DND-41 (cell line): ENCODE data around the gene COG5.

Experiments
- ATAC-seq: fragments of 200-7000 bp; cut with Tn5 transposase; 3 replicates; pipeline ENCODE4 v1.9.1; 2021; ENCODE audit warnings: low read depth; ENCODE audit not compliant: insufficient read depth
- DNase-seq: peaks from one replicate; pipeline ENCODE4 v3.0.0-alpha.2; 2020
- H2AFZ ChIP-seq: 2 replicates; pipeline ENCODE4 v1.6.0; 2012; ENCODE audit warnings: low read depth, low read length
- H3K27ac ChIP-seq: 2 replicates; pipeline ENCODE4 v1.5.1; 2012; ENCODE audit warnings: low read length, inconsistent platforms
- H3K27me3 ChIP-seq: fragments of 200-600 bp; sonication (generic); 2 replicates; pipeline ENCODE4 v1.6.0; 2012; ENCODE audit warnings: low read length, mild to moderate bottlenecking, inconsistent platforms; ENCODE audit not compliant: insufficient read depth, poor library complexity
- H3K36me3 ChIP-seq: 2 replicates; pipeline ENCODE4 v1.5.1; 2012; ENCODE audit warnings: low read length, inconsistent platforms; ENCODE audit not compliant: insufficient read depth
- H3K4me1 ChIP-seq: 2 replicates; pipeline ENCODE4 v1.5.1; 2012; ENCODE audit warnings: mild to moderate bottlenecking, low read length; ENCODE audit not compliant: insufficient read depth
- H3K4me2 ChIP-seq: 2 replicates; pipeline ENCODE4 v1.6.0; 2012; ENCODE audit warnings: mild to moderate bottlenecking, moderate library complexity, low read length, inconsistent platforms; ENCODE audit not compliant: insufficient read depth
- H3K4me3 ChIP-seq, 2 experiments: fragments of 200-600 bp in 1 of 2; shearing (Covaris generic) in 1 of 2; 2 replicates each; pipeline ENCODE4 v1.5.1; 2012 to 2016; ENCODE audit warnings: inconsistent platforms in 2 of 2, low read length in 2 of 2, mild to moderate bottlenecking in 2 of 2, low read depth in 1 of 2, moderate library complexity in 1 of 2
- H3K79me2 ChIP-seq: 2 replicates; pipeline ENCODE4 v1.6.0; 2012; ENCODE audit warnings: low read length, inconsistent platforms; ENCODE audit not compliant: insufficient read depth
- H3K9ac ChIP-seq: 2 replicates; pipeline ENCODE4 v1.6.0; 2012; ENCODE audit warnings: low read depth, mild to moderate bottlenecking, inconsistent platforms, low read length, moderate library complexity
- H3K9me3 ChIP-seq: 2 replicates; pipeline ENCODE4 v1.5.1; 2012; ENCODE audit warnings: low read length, moderate library complexity, mild to moderate bottlenecking, inconsistent platforms; ENCODE audit not compliant: insufficient read depth, severe bottlenecking
- H4K20me1 ChIP-seq: 2 replicates; pipeline ENCODE4 v1.6.0; 2012; ENCODE audit warnings: low read length; ENCODE audit not compliant: insufficient read depth
- EZH2 ChIP-seq: IDR thresholded peaks from 3 replicates; pipeline ENCODE4 v1.6.1; 2012; ENCODE audit warnings: borderline replicate concordance, low read depth, mild to moderate bottlenecking, moderate library complexity, low read length, inconsistent platforms; ENCODE audit not compliant: severe bottlenecking
- TF ChIP-seq, protein P1 (sequence below): IDR thresholded peaks from 2 replicates; pipeline ENCODE4 v1.5.1; 2012; ENCODE audit warnings: borderline replicate concordance, low read length, moderate library complexity, mild to moderate bottlenecking; ENCODE audit not compliant: poor library complexity, severe bottlenecking; ENCODE audit errors: extremely low read depth

The COG5 gene

DNA sequence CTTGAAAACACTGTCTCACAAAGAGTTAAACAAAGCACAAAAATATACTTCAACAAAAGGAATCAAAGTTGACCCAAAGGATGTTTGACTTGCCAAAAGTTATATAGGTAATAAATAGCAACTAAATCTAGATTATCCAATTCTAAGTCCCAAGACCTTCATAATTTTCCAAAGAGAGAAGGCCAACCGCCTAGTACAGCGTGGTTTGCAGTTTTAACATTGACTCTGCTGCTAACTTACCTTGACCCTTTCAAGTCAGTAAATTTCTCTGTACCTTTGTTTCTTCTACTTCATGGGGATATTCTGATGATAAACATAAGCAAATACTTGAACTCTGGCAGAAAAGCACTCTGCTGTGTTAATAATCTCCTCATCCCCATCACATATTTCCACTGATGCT, 95.7 kb downstream of the COG5 start:
- H3K36me3 ChIP-seq, result no peaks in the 10 kb centered on the region

DNA sequence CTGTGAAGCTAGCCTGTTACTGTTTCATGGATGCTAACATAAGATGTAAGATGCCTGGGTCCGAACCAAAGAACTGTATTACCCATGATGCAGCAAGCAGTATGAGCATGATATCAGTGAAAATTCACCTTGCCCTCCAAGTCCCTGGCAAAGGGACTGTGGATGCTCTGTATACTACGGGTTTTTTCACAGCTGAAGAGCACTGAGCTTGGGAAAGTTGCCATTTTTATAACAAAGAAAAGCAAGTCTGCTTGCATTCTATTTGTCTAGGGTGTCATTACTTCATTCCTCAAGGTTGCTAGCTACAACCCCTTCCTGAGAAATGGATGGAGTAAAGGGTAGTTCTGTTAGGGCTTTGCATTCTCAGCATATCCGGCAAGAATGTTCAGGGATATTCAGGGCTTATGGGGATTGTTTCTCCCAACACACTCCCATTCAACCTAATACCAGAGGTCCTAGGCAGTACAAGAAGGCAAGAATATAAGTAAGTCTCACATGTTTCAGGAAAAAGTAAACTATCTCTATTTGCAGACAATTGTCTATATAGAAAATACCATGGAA, 99.0 kb downstream of the COG5 start:
- DNase-seq (no peak), ATAC-seq (no peak)
- Histone ChIP-seq H2AFZ (no peak overlapping the region), H3K36me3 (no peaks in the 10 kb centered on the region), H3K79me2 (no peaks in the 10 kb centered on the region), H3K4me3 (no peak overlapping the region), H3K4me1 (no peaks in the 10 kb centered on the region), H4K20me1 (peaks cover 12% of the 10 kb centered on the region), H3K27ac (no peak overlapping the region), H3K9ac (no peak overlapping the region), H3K27me3 (no peaks in the 10 kb centered on the region), H3K9me3 (no peaks in the 10 kb centered on the region), H3K4me2 (no peak overlapping the region)
- TF ChIP-seq EZH2, result no peak
- TF ChIP-seq, protein P1, sequence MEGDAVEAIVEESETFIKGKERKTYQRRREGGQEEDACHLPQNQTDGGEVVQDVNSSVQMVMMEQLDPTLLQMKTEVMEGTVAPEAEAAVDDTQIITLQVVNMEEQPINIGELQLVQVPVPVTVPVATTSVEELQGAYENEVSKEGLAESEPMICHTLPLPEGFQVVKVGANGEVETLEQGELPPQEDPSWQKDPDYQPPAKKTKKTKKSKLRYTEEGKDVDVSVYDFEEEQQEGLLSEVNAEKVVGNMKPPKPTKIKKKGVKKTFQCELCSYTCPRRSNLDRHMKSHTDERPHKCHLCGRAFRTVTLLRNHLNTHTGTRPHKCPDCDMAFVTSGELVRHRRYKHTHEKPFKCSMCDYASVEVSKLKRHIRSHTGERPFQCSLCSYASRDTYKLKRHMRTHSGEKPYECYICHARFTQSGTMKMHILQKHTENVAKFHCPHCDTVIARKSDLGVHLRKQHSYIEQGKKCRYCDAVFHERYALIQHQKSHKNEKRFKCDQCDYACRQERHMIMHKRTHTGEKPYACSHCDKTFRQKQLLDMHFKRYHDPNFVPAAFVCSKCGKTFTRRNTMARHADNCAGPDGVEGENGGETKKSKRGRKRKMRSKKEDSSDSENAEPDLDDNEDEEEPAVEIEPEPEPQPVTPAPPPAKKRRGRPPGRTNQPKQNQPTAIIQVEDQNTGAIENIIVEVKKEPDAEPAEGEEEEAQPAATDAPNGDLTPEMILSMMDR, result no peak

More for the DNA sequence above, 95.7 kb downstream of the COG5 start:
- H4K20me1 ChIP-seq, result peaks cover 7% of the 10 kb centered on the region; the same call in 1 of the 2 replicates
- H3K4me3 ChIP-seq, result no peak overlapping the region
- DNase-seq (no peak), ATAC-seq (no peak)
- no peak overlapping the region for H3K4me2 ChIP-seq
- no peaks in the 10 kb centered on the region for H3K9me3 ChIP-seq
- H3K27ac ChIP-seq, result no peak overlapping the region
- H3K4me1 ChIP-seq, result no peaks in the 10 kb centered on the region
- H3K9ac ChIP-seq, result no peak overlapping the region
- no peaks in the 10 kb centered on the region for H3K79me2 ChIP-seq
- no peak overlapping the region for H2AFZ ChIP-seq
- TF ChIP-seq, protein P1, result no peak
- no peak for TF ChIP-seq EZH2
- H3K27me3 ChIP-seq, result no peaks in the 10 kb centered on the region

DNA sequence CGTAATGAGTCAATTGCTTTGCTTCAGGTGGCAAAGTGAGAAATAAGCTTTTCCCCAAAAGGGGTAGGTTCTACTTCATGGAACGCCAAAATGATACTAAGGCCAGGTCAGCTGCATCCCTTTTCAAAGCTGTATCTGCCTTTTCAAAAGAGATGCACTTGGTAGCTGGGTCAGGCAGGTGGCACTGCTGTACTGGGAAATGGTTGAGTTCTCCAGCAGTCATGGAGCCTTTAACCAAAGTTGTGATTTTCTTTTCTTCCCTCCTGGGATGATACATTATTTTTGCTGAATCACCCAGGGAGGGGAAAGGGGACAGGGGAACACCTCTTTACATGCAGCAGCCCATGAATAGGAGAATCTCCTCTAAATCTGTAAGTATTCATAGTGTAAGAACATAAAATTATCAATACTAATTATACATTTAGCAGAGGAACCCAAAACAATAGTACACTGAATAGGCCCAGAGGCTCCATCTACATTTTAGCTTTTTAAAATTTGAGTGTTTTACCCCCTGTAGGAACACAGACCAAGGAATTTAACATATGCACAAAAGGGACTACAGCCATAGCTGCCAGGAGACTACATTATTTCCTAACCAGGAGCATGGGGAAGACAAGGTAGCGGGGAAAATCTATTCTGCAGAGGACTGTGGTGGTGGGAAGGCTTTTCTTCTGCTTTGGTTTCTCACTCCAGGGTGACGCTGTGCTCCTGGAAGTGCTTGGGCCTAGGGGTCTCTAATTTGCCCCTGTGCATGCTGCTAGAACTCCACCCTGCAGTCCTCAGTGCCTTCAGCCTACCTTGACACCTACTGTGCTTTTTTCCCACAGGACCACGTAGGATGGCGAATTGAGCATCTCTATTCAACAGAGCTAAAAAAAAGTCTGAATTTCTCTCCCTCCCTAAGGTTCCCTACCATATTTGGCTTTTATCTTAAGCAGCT, 100.3 kb downstream of the COG5 start:
- Histone ChIP-seq H4K20me1 (peaks cover 12% of the 10 kb centered on the region), H2AFZ (no peak overlapping the region), H3K79me2 (no peaks in the 10 kb centered on the region), H3K27me3 (no peaks in the 10 kb centered on the region), H3K4me3 (no peak overlapping the region), H3K4me2 (no peak overlapping the region), H3K4me1 (no peaks in the 10 kb centered on the region), H3K9ac (no peak overlapping the region), H3K36me3 (peaks cover 2% of the 10 kb centered on the region; the same call in 1 of the 2 replicates), H3K27ac (no peak overlapping the region), H3K9me3 (no peaks in the 10 kb centered on the region)
- DNase-seq (peak; percentile 49), ATAC-seq (peak; percentile 80; the same call in 2 of the 3 replicates)
- no peak for TF ChIP-seq EZH2
- TF ChIP-seq, protein P1, result peak; percentile 77
